K562 (cell line): Measurements from ENCODE around the gene ADCYAP1.

Experiments
- CBX3 ChIP-seq, 2 experiments: IDR thresholded peaks; 1 replicate in 1 of 2; 2 replicates in 1 of 2; pipeline ENCODE4 v1.6.1; 2012; ENCODE audit warnings: inconsistent platforms in 2 of 2, low read length in 2 of 2, borderline replicate concordance in 1 of 2, control low read depth in 1 of 2
- CREM ChIP-seq: IDR thresholded peaks from 2 replicates; pipeline ENCODE4 v1.6.1; 2014; ENCODE audit warnings: antibody characterized with exemption, low read depth
- EP300 ChIP-seq: IDR thresholded peaks from 2 replicates; pipeline ENCODE4 v1.6.1; 2012; ENCODE audit warnings: low read length, improper control_type of control experiment
- HDGF ChIP-seq: fragments of 450-650 bp; IDR thresholded peaks from 2 replicates; pipeline ENCODE4 v1.6.1; 2016
- MCM7 ChIP-seq, 2 experiments: fragments of 450-650 bp; IDR thresholded peaks; 2 replicates each; pipeline ENCODE4 v1.6.1; 2016 to 2018
- MTF1 ChIP-seq: fragments of 250-450 bp; sonication (Bioruptor Pico); IDR thresholded peaks from 2 replicates; pipeline ENCODE4 v1.9.0; 2021; ENCODE audit warnings: moderate library complexity, mild to moderate bottlenecking, inconsistent platforms, borderline replicate concordance
- PHF8 ChIP-seq: fragments of 200-600 bp; sonication (generic); IDR thresholded peaks from 2 replicates; pipeline ENCODE4 v1.6.1; 2012; ENCODE audit warnings: mixed run types, mild to moderate bottlenecking, inconsistent platforms, low read length, moderate library complexity, borderline replicate concordance
- POLR3A ChIP-seq: IDR thresholded peaks from 2 replicates; pipeline ENCODE4 v1.6.1; 2011; ENCODE audit warnings: borderline replicate concordance, mild to moderate bottlenecking, moderate library complexity; ENCODE audit not compliant: insufficient read length, insufficient read depth; ENCODE audit errors: extremely low read depth
- REST ChIP-seq, 2 experiments: fragments of 450-650 bp; formaldehyde crosslinking in 1 of 2; IDR thresholded peaks; 2 replicates each; pipeline versions ENCODE4 v1.4.0 to v1.6.1; 2014 to 2020; ENCODE audit warnings: mild to moderate bottlenecking in 2 of 2, borderline replicate concordance in 1 of 2, low read depth in 1 of 2
- SAFB2 ChIP-seq: fragments of 200-400 bp; formaldehyde crosslinking; IDR thresholded peaks from 2 replicates; pipeline ENCODE4 v1.6.1; 2018; ENCODE audit warnings: borderline replicate concordance, low read length, low read depth, moderate library complexity; ENCODE audit not compliant: severe bottlenecking
- SP1 ChIP-seq: sonication (generic); formaldehyde crosslinking; IDR thresholded peaks from 2 replicates; pipeline ENCODE4 v1.8.1; 2022; ENCODE audit warnings: mild to moderate bottlenecking, missing genetic modification reagents
- SP2 ChIP-seq: IDR thresholded peaks from 2 replicates; pipeline ENCODE4 v1.6.1; 2011; ENCODE audit warnings: mild to moderate bottlenecking, low read depth, low read length, moderate library complexity; ENCODE audit not compliant: poor library complexity, severe bottlenecking; ENCODE audit errors: extremely low read depth
- TF ChIP-seq, protein P1 (sequence below), 3 experiments: IDR thresholded peaks in 2 of 3; conservative IDR thresholded peaks in 1 of 3; 2 replicates each; pipeline ENCODE4 v1.5.1; 2011 to 2012; ENCODE audit warnings: low read length in 3 of 3, mild to moderate bottlenecking in 3 of 3, control low read depth in 2 of 3, improper control_type of control experiment in 1 of 3, inconsistent platforms in 1 of 3, low read depth in 1 of 3, mixed read lengths in 1 of 3, moderate library complexity in 1 of 3; ENCODE audit not compliant: insufficient read depth in 2 of 3

DNA sequence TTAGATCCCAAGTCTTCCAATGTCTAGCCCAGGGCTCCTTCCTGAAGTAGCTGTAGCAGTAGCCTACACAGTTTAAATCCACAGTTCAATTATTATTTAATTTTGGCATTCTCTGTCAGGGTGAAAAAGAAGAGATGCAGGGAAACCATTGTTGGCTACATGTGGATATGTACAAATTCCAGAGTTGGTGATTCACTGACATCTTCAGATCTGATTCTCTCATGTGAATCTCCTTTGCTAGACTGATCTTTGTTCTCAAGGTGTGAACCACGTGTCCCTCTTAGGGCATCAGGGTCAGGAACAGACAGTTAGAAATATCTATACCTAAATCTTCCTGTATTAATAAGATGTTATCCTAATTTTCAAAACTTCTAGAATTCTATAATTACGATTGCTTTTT, 36.7 kb downstream of the ADCYAP1 start:
- no peak for TF ChIP-seq SP1 (CRISPR knock-in tag)
- no peak for TF ChIP-seq MCM7 (IDR thresholded peaks at IDR 0.05)
- no peak for TF ChIP-seq HDGF
- TF ChIP-seq MTF1 (CRISPR knock-in tag): no peak
- no peak for TF ChIP-seq SP2
- no peak for TF ChIP-seq SAFB2
- TF ChIP-seq EP300: no peak
- TF ChIP-seq CREM: no peak
- TF ChIP-seq CBX3 (IDR thresholded peaks at IDR 0.05; ENCODE audit: borderline replicate concordance in 1 of 2, low read length in 2 of 2): no peak
- no peak for TF ChIP-seq REST (IDR thresholded peaks at IDR 0.05; ENCODE audit: borderline replicate concordance)
- no peak for TF ChIP-seq REST (CRISPR knock-in tag; IDR thresholded peaks at IDR 0.05; ENCODE audit: low read depth)
- TF ChIP-seq PHF8: no peak
- TF ChIP-seq, protein P1, sequence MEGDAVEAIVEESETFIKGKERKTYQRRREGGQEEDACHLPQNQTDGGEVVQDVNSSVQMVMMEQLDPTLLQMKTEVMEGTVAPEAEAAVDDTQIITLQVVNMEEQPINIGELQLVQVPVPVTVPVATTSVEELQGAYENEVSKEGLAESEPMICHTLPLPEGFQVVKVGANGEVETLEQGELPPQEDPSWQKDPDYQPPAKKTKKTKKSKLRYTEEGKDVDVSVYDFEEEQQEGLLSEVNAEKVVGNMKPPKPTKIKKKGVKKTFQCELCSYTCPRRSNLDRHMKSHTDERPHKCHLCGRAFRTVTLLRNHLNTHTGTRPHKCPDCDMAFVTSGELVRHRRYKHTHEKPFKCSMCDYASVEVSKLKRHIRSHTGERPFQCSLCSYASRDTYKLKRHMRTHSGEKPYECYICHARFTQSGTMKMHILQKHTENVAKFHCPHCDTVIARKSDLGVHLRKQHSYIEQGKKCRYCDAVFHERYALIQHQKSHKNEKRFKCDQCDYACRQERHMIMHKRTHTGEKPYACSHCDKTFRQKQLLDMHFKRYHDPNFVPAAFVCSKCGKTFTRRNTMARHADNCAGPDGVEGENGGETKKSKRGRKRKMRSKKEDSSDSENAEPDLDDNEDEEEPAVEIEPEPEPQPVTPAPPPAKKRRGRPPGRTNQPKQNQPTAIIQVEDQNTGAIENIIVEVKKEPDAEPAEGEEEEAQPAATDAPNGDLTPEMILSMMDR (IDR thresholded peaks at IDR 0.05 in 2 of 3, conservative IDR thresholded peaks at IDR 0.05 in 1 of 3; ENCODE audit: insufficient read depth in 2 of 3, low read depth in 1 of 3, low read length in 3 of 3): no peak
- no peak for TF ChIP-seq POLR3A
